Measurements from ENCODE around the gene HAPLN1.

HAPLN1 gene

GRCh38 chr5:83709973-83710372 is 10.7 kb downstream of the HAPLN1 start:
- H3K4me3 ChIP-seq (replicated peaks in 1 of 2; ENCODE audit: low read depth in 2 of 2, low read length in 2 of 2): no peak overlapping the region
- TF ChIP-seq CTCF (IDR thresholded peaks at IDR 0.05; ENCODE audit: low read depth, low read length): no peak
- no peak for DNase-seq (ENCODE audit: low read depth in 2 of 2)

GRCh38 chr5:83708170-83708569 is 12.5 kb downstream of the HAPLN1 start:
- no peak for TF ChIP-seq CTCF (IDR thresholded peaks at IDR 0.05; ENCODE audit: low read depth, low read length)
- no peak for DNase-seq (ENCODE audit: low read depth in 2 of 2)
- H3K4me3 ChIP-seq (replicated peaks in 1 of 2; ENCODE audit: low read depth in 2 of 2, low read length in 2 of 2): no peak overlapping the region

- TF ChIP-seq CTCF (IDR thresholded peaks at IDR 0.05; ENCODE audit: low read depth, low read length): no peak
- DNase-seq (ENCODE audit: low read depth in 2 of 2): no peak
- H3K4me3 ChIP-seq (replicated peaks in 1 of 2; ENCODE audit: low read depth in 2 of 2, low read length in 2 of 2): no peak overlapping the region
Observed at GRCh38 chr5:83703059-83703458, 17.6 kb downstream of the HAPLN1 start.

- TF ChIP-seq CTCF (IDR thresholded peaks at IDR 0.05; ENCODE audit: low read depth, low read length): no peak
- H3K4me3 ChIP-seq (replicated peaks in 1 of 2; ENCODE audit: low read depth in 2 of 2, low read length in 2 of 2): no peak overlapping the region
- peak in 1 of 2 donors; percentile 20 for DNase-seq (ENCODE audit: low read depth in 2 of 2)
Observed at GRCh38 chr5:83701886-83702285, 18.8 kb downstream of the HAPLN1 start.

- TF ChIP-seq CTCF (IDR thresholded peaks at IDR 0.05; ENCODE audit: low read depth, low read length): no peak
- H3K4me3 ChIP-seq (replicated peaks in 1 of 2; ENCODE audit: low read depth in 2 of 2, low read length in 2 of 2): no peak overlapping the region
- no peak for DNase-seq (ENCODE audit: low read depth in 2 of 2)
Observed at GRCh38 chr5:83689881-83690280, 30.8 kb downstream of the HAPLN1 start.

GRCh38 chr5:83688281-83688680 is 32.4 kb downstream of the HAPLN1 start:
- DNase-seq (ENCODE audit: low read depth in 2 of 2): no peak
- TF ChIP-seq CTCF (IDR thresholded peaks at IDR 0.05; ENCODE audit: low read depth, low read length): no peak
- H3K4me3 ChIP-seq (replicated peaks in 1 of 2; ENCODE audit: low read depth in 2 of 2, low read length in 2 of 2): no peak overlapping the region

- TF ChIP-seq CTCF (IDR thresholded peaks at IDR 0.05; ENCODE audit: low read depth, low read length): no peak
- DNase-seq (ENCODE audit: low read depth in 2 of 2): no peak
- no peak overlapping the region for H3K4me3 ChIP-seq (replicated peaks in 1 of 2; ENCODE audit: low read depth in 2 of 2, low read length in 2 of 2)
Observed at GRCh38 chr5:83687124-83687619, 33.5 kb downstream of the HAPLN1 start.
